HG03066 (cell line): ENCODE results near the gene TANC1.
A peak's percentile ranks its signal among the peaks of the same experiment; 100 is the strongest.
"Not testable (repeated sequence)": the region's sequence is repeated elsewhere in the genome, so short reads cannot be mapped to it uniquely, and the experiment has no call there.

Experiments
- ATAC-seq: cut with Tn5 transposase; IDR thresholded peaks from one replicate; pipeline ENCODE4 v1.9.1; 2021; ENCODE audit warnings: low read depth; ENCODE audit not compliant: unreplicated experiment

The TANC1 gene

DNA sequence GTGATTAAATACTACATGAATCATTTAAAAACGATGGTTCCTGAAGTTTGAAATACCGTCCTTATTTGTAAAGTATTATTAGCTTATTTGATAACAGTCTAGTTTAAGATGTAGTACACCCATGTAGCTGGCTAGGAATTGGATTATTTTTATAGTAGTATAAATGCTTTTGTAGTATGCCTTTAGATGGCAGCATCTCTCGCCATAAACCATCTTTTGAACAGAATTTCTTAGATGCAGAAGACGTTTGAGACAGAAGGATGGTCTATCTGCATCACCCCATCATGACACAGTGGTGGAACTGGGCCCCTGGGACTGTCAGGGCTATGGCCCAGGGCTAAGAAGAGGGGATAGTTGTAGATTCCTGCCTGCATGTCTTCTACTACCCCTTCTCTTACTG is 165.4 kb downstream of the TANC1 start:
- ATAC-seq: no peak

DNA sequence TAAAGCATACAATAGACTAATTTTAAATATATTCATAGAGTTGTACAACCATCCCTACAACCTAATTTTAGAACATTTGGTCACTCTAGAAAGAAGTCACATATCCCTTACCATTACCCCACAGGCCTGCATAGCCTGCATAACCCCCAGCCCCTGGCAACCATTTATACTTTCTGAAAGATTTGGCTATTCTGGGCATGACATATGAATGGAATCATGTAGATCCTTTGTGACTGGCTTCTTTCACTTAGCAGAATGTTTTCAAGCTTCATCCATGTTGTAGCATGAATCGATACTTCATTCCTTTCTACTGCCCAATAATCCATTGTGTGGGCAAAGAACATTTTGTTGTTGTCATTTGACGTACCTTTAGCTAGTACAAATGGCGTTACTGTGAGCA is 166.5 kb downstream of the TANC1 start:
- ATAC-seq: no peak

DNA sequence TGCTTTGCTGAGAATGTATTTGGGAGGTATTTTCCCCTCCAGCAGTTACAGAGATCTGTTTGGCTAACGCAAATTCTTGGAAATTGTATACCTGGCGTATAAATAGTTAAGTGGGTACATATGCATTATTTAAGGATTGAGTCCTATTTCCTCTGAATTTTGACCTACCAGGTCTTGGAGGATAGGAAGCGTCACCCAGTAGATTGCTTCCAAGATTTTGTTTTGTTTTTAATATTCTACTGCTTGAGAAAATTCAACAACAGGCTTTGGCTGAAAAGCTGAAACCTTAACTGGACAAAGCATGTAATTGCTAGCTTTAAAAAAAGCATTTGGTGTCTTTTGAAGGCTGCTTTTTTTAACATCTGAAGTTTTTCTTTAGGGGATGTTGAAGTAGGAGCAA is 168.0 kb downstream of the TANC1 start:
- no peak for ATAC-seq

DNA sequence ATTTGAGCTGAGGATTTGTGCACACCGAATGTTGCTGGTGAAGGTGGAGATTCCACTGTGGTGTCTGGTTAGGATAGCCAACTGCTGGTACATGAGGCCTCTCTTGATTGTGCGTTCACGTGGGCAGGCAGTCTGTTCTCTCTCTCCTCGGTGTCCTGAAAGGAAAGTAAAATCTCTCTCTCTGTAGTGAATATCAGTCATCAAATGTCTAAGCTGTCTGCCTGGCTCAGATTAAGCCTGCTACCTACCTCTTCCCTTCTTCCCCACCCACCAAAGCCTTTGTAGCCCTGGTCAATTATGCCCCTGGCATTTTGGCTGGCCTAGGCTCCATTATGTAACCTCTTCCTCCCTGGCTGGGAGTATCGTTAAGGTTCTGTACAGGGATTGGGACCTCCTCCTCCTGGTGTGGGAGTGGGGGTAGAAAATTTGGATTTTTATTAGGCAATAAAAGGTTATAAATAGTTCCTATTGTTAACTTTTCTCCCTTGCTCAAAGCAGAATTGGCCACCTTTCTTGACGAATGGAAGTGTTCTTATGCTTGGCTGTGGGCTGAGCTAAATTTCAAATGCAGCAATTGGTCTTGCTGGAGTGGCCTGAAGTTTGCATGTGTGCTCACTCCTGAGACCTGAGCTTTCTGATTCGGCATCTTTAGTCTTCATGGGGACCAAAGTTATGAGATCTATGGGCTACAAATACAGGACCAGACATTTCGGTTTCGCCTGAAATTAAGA is 169.2 kb downstream of the TANC1 start:
- no peak for ATAC-seq

DNA sequence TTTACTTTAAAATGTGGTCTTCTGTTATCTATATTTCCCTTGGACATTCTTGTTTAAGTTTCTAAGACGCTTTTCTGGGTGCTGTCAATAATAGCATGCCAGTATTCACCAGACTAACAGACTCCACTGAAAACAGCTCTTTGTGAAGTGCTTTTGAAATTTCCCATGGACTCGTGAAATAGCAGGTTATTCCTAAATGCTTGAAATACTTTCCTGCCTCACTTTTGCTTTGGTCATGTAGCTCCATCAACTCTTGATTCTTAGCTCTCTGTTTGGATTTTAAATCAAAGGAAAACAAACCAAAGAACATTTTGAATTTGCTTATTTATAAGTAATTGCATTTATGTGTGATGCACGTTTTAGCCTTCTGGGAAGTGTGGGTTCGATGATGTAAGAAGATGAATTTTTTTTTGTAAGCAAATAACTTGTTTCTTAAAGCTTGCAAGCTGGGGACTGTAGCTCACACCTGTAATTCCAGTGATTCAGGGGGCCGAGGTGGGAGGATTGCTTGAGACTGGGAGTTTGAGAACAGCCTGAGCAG is 170.3 kb downstream of the TANC1 start:
- no peak for ATAC-seq

DNA sequence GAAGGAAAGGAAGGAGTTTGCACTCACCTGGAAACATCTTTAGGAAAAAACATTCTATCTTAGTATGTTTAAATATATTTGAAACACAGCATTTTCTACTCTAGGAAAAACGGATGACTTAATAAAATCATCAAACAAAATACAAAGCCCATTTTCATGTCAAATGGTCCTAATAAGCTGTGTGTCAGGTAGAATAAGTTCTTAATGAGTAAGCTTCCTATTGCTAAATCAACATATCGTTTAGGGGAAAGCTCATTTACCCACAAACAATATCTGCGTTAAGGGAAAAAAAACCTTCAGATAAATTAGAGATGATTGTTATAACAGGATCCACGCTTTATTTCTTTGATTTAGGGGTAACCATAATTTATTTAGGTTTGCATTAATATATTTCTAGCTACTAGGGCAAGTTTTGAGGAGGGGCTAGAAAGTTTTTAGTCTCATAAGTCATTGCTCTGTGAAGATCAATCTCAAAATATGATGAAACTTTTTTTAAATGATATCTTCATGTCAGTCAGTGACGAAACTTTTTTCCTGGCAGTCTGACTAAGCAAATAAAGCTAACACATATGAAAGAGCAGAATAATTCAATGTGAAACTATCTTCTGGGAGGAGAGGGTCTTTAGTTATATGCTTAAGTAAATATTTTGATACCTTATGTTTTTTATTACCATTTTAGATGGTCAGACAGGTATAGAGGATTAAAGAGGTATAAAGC is 170.9 kb downstream of the TANC1 start:
- ATAC-seq: no peak

DNA sequence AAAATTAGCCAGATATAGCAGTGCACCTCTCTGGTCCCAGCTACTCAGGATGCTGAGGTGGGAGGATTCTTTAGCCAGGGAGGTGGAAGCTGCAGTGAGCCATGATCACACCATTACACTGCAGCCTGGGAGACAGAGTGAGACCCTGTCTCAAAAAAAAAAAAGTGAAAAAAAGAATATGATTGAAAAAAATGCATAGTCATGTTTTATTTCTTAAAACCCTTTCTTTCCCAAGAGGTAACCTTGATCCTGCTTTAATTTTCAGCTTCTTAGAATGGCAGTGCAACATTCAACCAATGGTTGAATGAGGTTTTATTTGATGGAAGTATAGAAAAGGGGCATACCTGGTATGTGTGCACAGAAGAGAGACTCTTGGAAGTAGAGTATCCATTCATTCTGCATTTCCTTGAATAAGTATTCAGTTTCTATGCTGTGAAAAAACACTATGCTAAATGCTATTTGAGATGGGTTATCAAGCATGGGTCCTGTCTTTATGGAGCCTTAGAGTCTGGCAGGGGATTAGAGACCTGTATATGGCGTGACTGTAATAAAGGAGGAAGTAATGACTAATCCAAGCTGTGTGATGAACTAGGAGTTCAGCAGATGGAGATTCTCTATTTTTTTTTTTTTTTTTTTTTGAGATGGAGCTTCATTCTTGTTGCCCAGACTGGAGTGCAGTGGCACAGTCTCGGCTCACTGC is 171.8 kb downstream of the TANC1 start:
- no peak for ATAC-seq

DNA sequence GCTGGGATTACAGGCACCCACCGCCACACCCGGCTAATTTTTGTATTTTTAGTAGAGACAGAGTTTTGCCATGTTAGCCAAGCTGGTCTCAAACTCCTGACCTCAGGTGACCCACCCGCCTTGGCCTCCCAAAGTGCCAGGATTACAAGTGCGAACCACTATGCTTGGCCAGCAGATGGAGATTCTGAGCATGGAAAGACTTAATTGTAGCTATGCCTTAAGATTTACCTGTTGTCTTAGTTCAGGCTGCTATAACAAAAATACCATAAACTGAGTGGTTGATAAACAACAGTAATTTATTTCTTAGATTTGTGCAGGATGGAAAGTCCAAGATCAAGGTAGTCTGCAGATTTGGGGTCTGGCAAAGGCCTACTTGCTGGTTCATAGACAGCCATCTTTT is 172.4 kb downstream of the TANC1 start:
- ATAC-seq: not testable (repeated sequence)

DNA sequence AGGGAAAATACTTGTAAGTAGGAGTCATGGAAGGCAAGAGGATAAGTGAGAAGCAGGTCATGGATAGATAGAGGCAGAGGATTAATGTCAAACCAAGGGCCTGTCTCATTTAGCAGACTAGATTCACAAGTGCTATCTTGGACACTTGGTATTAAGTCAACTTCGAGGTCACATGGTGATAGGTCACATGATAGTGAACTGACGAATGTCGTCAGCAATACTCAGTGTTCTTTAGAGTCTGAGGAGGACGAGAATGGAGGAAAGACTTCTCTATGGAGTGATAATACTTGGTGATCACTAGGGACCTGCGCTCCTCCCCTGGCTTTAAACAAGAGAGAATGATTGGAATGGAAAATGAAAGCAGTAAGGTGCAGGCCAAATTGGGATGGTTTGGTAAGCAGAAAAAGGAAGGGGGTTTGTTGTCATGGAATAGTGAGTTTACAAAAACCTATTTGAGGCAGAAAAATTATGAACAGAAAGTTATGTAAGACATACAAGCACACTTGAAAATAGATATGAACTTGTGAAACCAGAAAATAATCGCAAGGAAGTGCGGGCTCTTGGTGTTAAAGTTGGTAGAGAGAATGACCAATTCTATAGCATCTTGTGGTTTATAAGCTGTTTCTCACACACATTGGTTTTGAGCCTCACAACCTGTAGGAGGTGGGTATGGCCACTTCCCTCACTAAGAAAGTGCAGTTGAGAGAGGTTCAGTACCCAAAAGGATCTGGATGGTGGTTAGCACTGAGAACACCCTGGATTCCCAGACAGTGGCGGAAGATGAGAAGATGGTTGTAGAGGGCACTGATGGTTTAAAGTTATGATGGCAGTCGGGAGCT is 176.6 kb downstream of the TANC1 start:
- ATAC-seq: peak; percentile 84

DNA sequence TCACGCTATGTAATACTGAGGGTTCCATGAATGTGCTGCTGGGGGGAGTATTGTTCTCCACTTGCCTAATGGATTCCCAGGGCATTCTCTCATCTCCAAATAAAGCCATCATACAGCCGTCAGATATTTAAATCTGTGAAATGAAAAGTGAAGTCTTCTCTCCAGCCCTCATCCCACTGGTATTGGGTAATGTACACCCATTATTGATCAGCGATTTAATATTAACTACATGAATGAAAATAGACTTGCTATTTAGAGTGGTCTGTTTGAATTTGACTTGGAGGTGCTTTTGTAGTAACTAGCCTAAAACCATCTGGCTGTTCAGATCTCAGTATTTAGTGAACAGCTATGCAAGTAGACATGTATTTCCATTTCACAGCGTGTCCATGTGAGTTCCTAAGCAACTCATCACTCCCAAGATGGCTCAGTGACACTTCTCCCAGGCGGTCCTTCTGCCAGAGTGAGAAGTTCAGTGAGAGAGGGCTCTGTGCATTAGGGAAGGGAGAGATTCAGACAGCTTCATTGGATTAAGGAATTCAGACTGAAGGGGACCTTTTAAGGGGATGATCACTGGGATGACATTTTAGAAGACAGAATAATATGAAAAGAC is 177.4 kb downstream of the TANC1 start:
- no peak for ATAC-seq

DNA sequence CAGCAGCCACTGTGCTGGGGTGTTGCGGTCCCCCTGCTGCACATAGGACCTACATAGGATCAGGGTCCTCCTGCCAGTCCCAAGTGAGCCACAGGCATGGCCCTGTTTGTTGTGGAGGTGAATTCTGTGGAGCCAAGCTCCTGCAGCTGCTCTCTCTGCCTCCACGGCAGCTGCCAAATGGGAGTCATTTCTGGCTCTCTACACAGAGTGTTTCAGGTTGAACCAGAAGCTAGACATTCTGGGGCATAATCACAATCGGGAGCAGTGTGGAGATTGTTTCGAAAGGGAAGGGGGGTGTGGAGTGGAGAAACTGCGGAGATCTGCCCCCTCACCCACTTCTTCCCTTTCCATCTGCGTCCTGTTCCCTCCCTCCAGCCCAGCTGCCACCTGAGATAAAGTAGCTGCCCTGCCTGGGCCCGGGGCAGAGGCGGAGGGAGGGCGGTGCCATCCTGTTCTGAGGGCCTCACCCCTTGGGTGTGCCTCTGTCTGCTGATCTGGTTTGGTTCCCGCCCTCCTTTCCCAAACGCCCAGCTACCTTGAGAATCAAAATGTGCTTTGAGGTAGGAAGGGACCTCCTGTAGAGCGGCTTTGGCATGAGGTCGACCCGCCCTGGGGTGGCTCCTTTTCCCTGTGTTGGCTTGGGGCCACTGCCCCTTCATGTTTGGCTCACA is 178.7 kb downstream of the TANC1 start:
- ATAC-seq: no peak

DNA sequence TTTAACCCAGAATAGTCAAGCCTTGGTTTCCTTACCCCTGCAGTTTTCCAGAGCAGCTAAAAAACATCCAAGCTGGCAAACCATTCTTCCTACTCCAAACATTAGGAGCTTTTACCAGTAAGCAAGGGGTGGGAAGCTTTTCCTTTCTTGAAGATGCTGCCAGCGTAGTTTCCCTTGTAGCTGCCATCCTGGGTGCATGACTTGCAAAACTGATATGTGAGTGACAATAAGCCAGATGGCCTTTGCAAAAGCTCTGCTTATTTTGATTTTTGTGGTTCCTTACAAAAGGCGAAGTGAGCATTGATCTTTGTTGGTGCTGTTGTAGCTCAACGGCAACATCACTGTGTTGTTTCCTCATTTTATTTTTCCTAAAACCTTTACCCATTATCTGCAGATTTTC is 179.2 kb downstream of the TANC1 start:
- ATAC-seq: no peak

DNA sequence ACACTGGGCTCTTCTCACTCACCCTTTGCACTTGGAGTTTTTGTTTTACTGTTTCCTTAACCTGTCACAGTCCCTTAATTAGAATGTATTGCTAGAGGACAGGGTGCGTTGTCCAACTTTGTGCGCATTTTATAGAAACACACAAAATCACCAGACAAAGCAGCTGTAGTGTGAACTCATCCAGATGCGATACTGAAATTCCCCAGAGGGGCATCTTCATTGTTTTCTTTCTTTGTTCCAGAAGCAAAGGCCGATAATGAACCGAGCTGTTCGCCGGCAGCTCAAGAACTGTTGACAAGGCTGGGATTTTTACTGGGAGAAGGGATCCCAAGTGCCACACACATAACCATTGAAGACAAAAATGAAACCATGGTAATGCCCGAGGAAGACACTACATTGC is 180.5 kb downstream of the TANC1 start:
- no peak for ATAC-seq

DNA sequence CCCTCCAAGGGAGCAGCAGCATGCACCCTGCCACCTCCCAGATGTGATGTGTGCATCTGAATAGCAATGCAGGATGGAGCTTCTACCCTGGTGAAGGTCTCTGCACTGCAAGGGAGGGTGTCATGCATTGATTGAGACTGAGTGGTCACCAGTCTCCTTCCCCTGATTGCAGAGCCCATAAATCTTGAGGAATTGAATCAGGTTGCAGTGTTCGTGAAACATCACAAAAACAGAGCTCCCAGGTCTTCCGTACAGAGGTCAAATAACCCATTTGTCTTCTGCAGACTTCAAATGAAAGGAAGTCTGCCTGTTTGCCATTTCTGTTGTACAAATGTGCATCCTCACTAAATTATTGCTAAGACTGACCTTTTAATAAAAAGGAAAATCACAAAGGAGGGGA is 181.3 kb downstream of the TANC1 start:
- ATAC-seq: no peak

DNA sequence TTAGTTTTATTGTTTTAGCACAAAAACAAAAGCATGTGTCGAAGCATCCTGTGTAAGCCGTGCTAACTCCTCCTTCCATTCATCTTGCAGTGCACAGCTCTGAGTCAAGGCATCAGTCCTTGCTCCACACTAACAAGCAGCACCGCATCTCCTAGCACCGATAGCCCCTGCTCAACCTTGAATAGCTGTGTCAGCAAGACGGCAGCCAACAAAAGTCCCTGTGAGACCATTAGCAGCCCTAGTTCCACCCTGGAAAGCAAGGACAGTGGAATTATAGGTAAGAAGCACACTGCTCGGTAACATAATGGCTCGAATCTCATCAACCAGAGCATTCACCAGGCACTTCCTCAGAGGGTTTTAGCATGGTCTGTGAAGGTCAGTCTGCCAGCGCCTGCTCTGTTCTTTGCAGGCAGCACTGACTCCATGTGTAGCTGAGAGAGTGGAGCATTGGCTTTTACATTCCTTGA is 181.9 kb downstream of the TANC1 start:
- no peak for ATAC-seq

DNA sequence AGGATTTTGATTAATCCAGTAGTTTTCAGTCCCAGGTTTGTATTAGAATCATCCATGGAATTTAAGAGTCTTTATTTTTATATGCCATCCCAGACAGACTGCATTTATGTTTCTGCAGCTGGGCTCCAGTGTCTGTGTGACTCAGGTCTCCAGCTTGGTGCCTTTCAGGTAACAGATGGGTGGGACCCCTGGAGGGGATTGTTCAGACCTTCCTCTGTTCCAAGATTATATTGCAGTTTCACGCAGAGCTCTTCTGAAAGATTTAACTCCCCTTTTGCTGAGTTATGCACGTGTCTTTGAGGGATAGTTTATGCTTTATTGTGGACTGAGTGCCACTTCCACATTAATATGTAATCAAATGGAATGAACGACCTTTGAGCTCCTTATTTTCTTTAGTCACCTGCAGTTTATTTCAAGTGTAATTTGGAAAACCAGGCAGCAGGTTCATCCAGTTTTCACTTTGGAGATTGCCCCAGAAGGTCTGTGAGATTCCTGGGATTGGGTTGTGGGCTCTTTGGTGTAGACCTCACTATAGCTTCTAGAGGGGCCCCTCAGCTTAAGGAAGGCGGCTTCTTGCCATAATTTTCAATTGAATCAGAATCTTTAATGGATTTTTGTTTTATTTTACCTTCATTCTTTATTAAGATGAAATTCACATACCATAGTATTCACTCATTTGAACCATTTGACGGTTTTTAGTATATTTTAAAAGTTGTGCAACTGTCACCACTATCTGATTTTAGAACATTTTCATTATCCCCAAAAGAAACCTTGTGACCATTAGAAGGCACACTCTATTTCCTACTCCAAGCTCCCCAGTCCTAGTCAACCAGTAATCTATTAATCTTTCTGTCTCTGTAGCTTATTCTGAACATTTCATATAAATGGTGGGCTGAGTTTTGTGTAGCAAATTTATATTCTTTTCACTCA is 183.0 kb downstream of the TANC1 start:
- ATAC-seq: no peak

DNA sequence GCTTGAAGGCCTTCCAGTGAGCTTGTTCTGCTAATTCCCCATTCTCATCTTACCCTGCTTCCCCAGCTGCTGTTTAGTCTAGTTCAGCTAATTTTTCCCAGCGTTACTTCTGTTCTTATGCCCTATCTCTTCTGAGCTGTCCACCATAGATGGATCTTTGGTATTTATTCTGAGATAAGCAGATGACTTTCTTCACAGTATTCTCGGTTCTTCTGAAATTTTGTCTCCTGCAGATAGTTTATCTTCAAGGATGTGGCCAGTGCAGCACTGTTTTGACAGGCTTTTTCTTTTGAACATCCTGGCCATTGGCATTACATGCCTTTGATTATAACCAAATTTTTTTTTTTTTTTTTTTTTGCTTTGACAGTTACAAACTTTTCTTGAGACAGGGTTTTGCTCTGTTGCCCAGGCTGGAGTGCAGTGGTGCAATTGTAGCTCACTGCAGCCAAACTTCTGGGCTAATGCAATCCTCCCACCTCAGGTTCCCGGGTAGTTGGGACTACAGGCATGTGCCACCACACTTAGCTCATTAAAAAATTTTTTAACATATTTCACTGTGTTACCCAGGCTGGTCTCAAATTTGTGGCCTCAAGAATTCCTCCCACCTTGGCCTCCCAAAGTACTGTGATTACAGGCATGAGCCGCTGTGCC is 183.8 kb downstream of the TANC1 start:
- ATAC-seq: no peak

DNA sequence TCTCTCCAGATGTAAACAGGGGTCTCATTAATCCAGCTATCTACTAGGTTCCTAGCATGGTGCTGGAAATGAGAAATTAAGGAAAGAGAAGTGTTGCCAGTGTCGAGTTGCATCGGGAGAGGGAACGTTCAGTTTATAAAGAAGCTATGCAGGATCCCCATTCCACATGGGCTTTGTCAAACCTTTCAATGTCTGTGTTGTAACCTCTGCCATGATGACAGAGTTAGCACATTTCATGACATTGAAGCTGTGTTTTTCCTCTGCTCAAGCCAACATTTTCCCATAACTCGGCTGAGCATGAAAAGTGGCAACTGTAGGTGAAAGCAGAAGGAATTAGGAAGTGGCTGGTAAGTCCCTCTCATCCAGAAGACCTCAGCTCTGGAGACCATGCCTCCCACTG is 184.6 kb downstream of the TANC1 start:
- no peak for ATAC-seq
